Measurements from ENCODE around the gene PZP. TPM values are rescaled to one million over a fixed set of nuclear protein-coding genes. Genes with fewer than 3 reads are reported as not detected.
"Not testable (repeated sequence)": the region's sequence is repeated elsewhere in the genome, so short reads cannot be mapped to it uniquely, and the experiment has no call there.

PZP gene
- total and polyA plus RNA-seq, 11 donors = 0.08 to 1.1 (median 0.52) TPM; not detected in 1

- TF ChIP-seq POLR2A (IDR thresholded peaks at IDR 0.05) (no peak), CTCF (IDR thresholded peaks at IDR 0.05) (no peak)
- 38 to 56% (median 48%) methylated on average over 1 of the region's 1 CpG for WGBS, 4 donors
- no peak for ATAC-seq
These were observed 13.3 kb upstream of the PZP start for GRCh38 chr12:9221483-9221882.

GRCh38 chr12:9221011-9221410 lies 12.8 kb upstream of the PZP start:
- H3K36me3 ChIP-seq; H3K27me3 ChIP-seq; DNase-seq; intact Hi-C loops (cut with DNase I); H3K4me3 ChIP-seq; H3K27ac ChIP-seq; ATAC-seq; H3K4me1 ChIP-seq; H3K9me3 ChIP-seq: not testable (repeated sequence)
- WGBS, 4 donors = 82 to 90% (median 84%) methylated on average over 9 of the region's 9 CpGs

More at GRCh38 chr12:9221483-9221882, 13.3 kb upstream of the PZP start:
- intact Hi-C loops (cut with DNase I) = no loop called here
- no peak overlapping the region for H3K4me3 ChIP-seq
- H3K36me3 ChIP-seq = no peaks in the 10 kb centered on the region
- no peaks in the 10 kb centered on the region for H3K4me1 ChIP-seq
- H3K9me3 ChIP-seq = no peaks in the 10 kb centered on the region
- H3K27me3 ChIP-seq = no peaks in the 10 kb centered on the region
- no peak for DNase-seq
- no peak overlapping the region for H3K27ac ChIP-seq

GRCh38 chr12:9214534-9214933 lies 6.3 kb upstream of the PZP start:
- H3K36me3 ChIP-seq = no peaks in the 10 kb centered on the region
- WGBS, 4 donors = 94 to 97% (median 95%) methylated on average over 2 of the region's 2 CpGs
- H3K27me3 ChIP-seq = no peaks in the 10 kb centered on the region
- H3K4me1 ChIP-seq = no peaks in the 10 kb centered on the region
- no peak overlapping the region for H3K27ac ChIP-seq
- DNase-seq (no peak), ATAC-seq (no peak)
- no peak overlapping the region for H3K4me3 ChIP-seq
- TF ChIP-seq POLR2A (IDR thresholded peaks at IDR 0.05) (no peak), CTCF (IDR thresholded peaks at IDR 0.05) (no peak)
- H3K9me3 ChIP-seq = peaks cover 0 to 4% (median 0%) of the 10 kb centered on the region in 12 donors
- intact Hi-C loops (cut with DNase I) = no loop called here

- Histone ChIP-seq H3K27ac (no peak overlapping the region), H3K27me3 (no peaks in the 10 kb centered on the region), H3K4me1 (no peaks in the 10 kb centered on the region), H3K4me3 (no peak overlapping the region), H3K9me3 (peaks cover 0 to 4% (median 0%) of the 10 kb centered on the region in 12 donors), H3K36me3 (no peaks in the 10 kb centered on the region)
- ATAC-seq = no peak
- intact Hi-C loops (cut with DNase I) = no loop called here
- TF ChIP-seq POLR2A (IDR thresholded peaks at IDR 0.05) = no peak
- no peak for DNase-seq
- WGBS, 4 donors = 92 to 100% (median 95%) methylated on average over 1 of the region's 1 CpG
These were observed 3.5 kb upstream of the PZP start for GRCh38 chr12:9211687-9212086.

- Histone ChIP-seq H3K4me3 (no peak overlapping the region), H3K9me3 (no peaks in the 10 kb centered on the region), H3K36me3 (no peaks in the 10 kb centered on the region), H3K27me3 (no peaks in the 10 kb centered on the region), H3K27ac (no peak overlapping the region), H3K4me1 (no peaks in the 10 kb centered on the region)
- WGBS, 4 donors = 82 to 86% (median 85%) methylated on average over 3 of the region's 3 CpGs
- ATAC-seq (no peak), DNase-seq (no peak)
- TF ChIP-seq CTCF (IDR thresholded peaks at IDR 0.05) (no peak), POLR2A (IDR thresholded peaks at IDR 0.05) (no peak)
- intact Hi-C loops (cut with DNase I) = no loop called here
These were observed 3.8 kb downstream of the PZP start for GRCh38 chr12:9204380-9204779.
